Fibroblast of lung (primary cell): ENCODE data around the gene TUG1.

Source experiments
- CTCF ChIP-seq, 2 donors: IDR thresholded peaks in 1 of 2; conservative IDR thresholded peaks in 1 of 2; 1 replicate in 1 of 2; 2 replicates in 1 of 2; pipeline ENCODE4 v1.5.1; 2011 to 2012; ENCODE audit warnings: low read length in 2 of 2, control low read depth in 1 of 2, inconsistent platforms in 1 of 2, low read depth in 1 of 2, mild to moderate bottlenecking in 1 of 2
- EZH2 ChIP-seq: IDR thresholded peaks from 2 replicates; pipeline ENCODE4 v1.5.1; 2012; ENCODE audit warnings: low read length, control low read depth, mild to moderate bottlenecking; ENCODE audit errors: missing control alignments

- no peak for TF ChIP-seq CTCF (conservative IDR thresholded peaks at IDR 0.05 in 1 of 2, IDR thresholded peaks at IDR 0.05 in 1 of 2; ENCODE audit: low read depth in 1 of 2, low read length in 2 of 2)
- no peak for TF ChIP-seq EZH2
These were observed 49.1 kb upstream of the TUG1 start for GRCh38 chr22:30919973-30920372.
